ENCODE results near the gene DNAH3.
"Not testable (repeated sequence)": the region's sequence is repeated elsewhere in the genome, so short reads cannot be mapped to it uniquely, and the experiment has no call there.

DNAH3 gene

GRCh38 chr16:21185659-21186325 lies 35.1 kb upstream of the DNAH3 start:
- Histone ChIP-seq H3K27ac (ENCODE audit: low read depth, low read length) (no peak overlapping the region), H3K4me1 (ENCODE audit: control insufficient read depth, insufficient read depth, low read length) (peaks cover 7% of the 10 kb centered on the region; the same call in 1 of the 2 replicates), H3K9me3 (ENCODE audit: control insufficient read depth, insufficient read depth, low read length) (peaks cover 18% of the 10 kb centered on the region), H3K36me3 (ENCODE audit: control insufficient read depth, insufficient read depth, low read length) (peaks cover 18% of the 10 kb centered on the region), H3K9ac (ENCODE audit: low read depth, low read length) (no peak overlapping the region), H3K4me3 (ENCODE audit: low read depth, low read length) (no peak overlapping the region), H3K27me3 (ENCODE audit: control insufficient read depth, insufficient read depth, low read length) (peaks cover 5% of the 10 kb centered on the region)

GRCh38 chr16:21184834-21185233 lies 34.2 kb upstream of the DNAH3 start:
- H3K9me3 ChIP-seq (ENCODE audit: control insufficient read depth, insufficient read depth, low read length) = peaks cover 21% of the 10 kb centered on the region
- H3K4me1 ChIP-seq (ENCODE audit: control insufficient read depth, insufficient read depth, low read length) = peaks cover 7% of the 10 kb centered on the region; the same call in 1 of the 2 replicates
- no peak overlapping the region for H3K9ac ChIP-seq (ENCODE audit: low read depth, low read length)
- H3K27ac ChIP-seq (ENCODE audit: low read depth, low read length) = no peak overlapping the region
- H3K4me3 ChIP-seq (ENCODE audit: low read depth, low read length) = no peak overlapping the region
- peaks cover 5% of the 10 kb centered on the region for H3K27me3 ChIP-seq (ENCODE audit: control insufficient read depth, insufficient read depth, low read length)
- peaks cover 27% of the 10 kb centered on the region for H3K36me3 ChIP-seq (ENCODE audit: control insufficient read depth, insufficient read depth, low read length)

- peaks cover 7% of the 10 kb centered on the region; the same call in 1 of the 2 replicates for H3K4me1 ChIP-seq (ENCODE audit: control insufficient read depth, insufficient read depth, low read length)
- peaks cover 36% of the 10 kb centered on the region for H3K36me3 ChIP-seq (ENCODE audit: control insufficient read depth, insufficient read depth, low read length)
- H3K9me3 ChIP-seq (ENCODE audit: control insufficient read depth, insufficient read depth, low read length) = peaks cover 21% of the 10 kb centered on the region
- no peak overlapping the region for H3K4me3 ChIP-seq (ENCODE audit: low read depth, low read length)
- H3K9ac ChIP-seq (ENCODE audit: low read depth, low read length) = no peak overlapping the region
- no peaks in the 10 kb centered on the region for H3K27me3 ChIP-seq (ENCODE audit: control insufficient read depth, insufficient read depth, low read length)
- H3K27ac ChIP-seq (ENCODE audit: low read depth, low read length) = no peak overlapping the region
Measured at GRCh38 chr16:21183995-21184394, 33.3 kb upstream of the DNAH3 start.

- H3K9ac ChIP-seq (ENCODE audit: low read depth, low read length) = no peak overlapping the region
- H3K9me3 ChIP-seq (ENCODE audit: control insufficient read depth, insufficient read depth, low read length) = peaks cover 21% of the 10 kb centered on the region
- H3K27me3 ChIP-seq (ENCODE audit: control insufficient read depth, insufficient read depth, low read length) = no peaks in the 10 kb centered on the region
- H3K4me1 ChIP-seq (ENCODE audit: control insufficient read depth, insufficient read depth, low read length) = peaks cover 4% of the 10 kb centered on the region; the same call in 1 of the 2 replicates
- no peak overlapping the region for H3K27ac ChIP-seq (ENCODE audit: low read depth, low read length)
- peaks cover 73% of the 10 kb centered on the region for H3K36me3 ChIP-seq (ENCODE audit: control insufficient read depth, insufficient read depth, low read length)
- H3K4me3 ChIP-seq (ENCODE audit: low read depth, low read length) = no peak overlapping the region
Measured at GRCh38 chr16:21179983-21180365, 29.3 kb upstream of the DNAH3 start.

GRCh38 chr16:21179126-21179982 lies 28.7 kb upstream of the DNAH3 start:
- Histone ChIP-seq H3K36me3 (ENCODE audit: control insufficient read depth, insufficient read depth, low read length) (peaks cover 79% of the 10 kb centered on the region), H3K9ac (ENCODE audit: low read depth, low read length) (no peak overlapping the region), H3K4me3 (ENCODE audit: low read depth, low read length) (no peak overlapping the region), H3K9me3 (ENCODE audit: control insufficient read depth, insufficient read depth, low read length) (peaks cover 21% of the 10 kb centered on the region), H3K4me1 (ENCODE audit: control insufficient read depth, insufficient read depth, low read length) (peaks cover 2% of the 10 kb centered on the region; the same call in 1 of the 2 replicates), H3K27ac (ENCODE audit: low read depth, low read length) (no peak overlapping the region), H3K27me3 (ENCODE audit: control insufficient read depth, insufficient read depth, low read length) (no peaks in the 10 kb centered on the region)

- Histone ChIP-seq H3K9me3 (ENCODE audit: control insufficient read depth, insufficient read depth, low read length) (no peaks in the 10 kb centered on the region), H3K36me3 (ENCODE audit: control insufficient read depth, insufficient read depth, low read length) (peaks cover 91% of the 10 kb centered on the region), H3K27me3 (ENCODE audit: control insufficient read depth, insufficient read depth, low read length) (no peaks in the 10 kb centered on the region), H3K4me3 (ENCODE audit: low read depth, low read length) (no peak overlapping the region), H3K27ac (ENCODE audit: low read depth, low read length) (no peak overlapping the region), H3K9ac (ENCODE audit: low read depth, low read length) (no peak overlapping the region), H3K4me1 (ENCODE audit: control insufficient read depth, insufficient read depth, low read length) (no peaks in the 10 kb centered on the region)
Measured at GRCh38 chr16:21175397-21175796, 24.8 kb upstream of the DNAH3 start.

- no peak overlapping the region for H3K4me3 ChIP-seq (ENCODE audit: low read depth, low read length)
- H3K27ac ChIP-seq (ENCODE audit: low read depth, low read length) = no peak overlapping the region
- H3K27me3 ChIP-seq (ENCODE audit: control insufficient read depth, insufficient read depth, low read length) = no peaks in the 10 kb centered on the region
- H3K9me3 ChIP-seq (ENCODE audit: control insufficient read depth, insufficient read depth, low read length) = no peaks in the 10 kb centered on the region
- peaks cover 72% of the 10 kb centered on the region for H3K36me3 ChIP-seq (ENCODE audit: control insufficient read depth, insufficient read depth, low read length)
- H3K9ac ChIP-seq (ENCODE audit: low read depth, low read length) = no peak overlapping the region
- H3K4me1 ChIP-seq (ENCODE audit: control insufficient read depth, insufficient read depth, low read length) = no peaks in the 10 kb centered on the region
Measured at GRCh38 chr16:21172650-21173049, 22.0 kb upstream of the DNAH3 start.

GRCh38 chr16:21170116-21170515 lies 19.5 kb upstream of the DNAH3 start:
- H3K4me3 ChIP-seq (ENCODE audit: low read depth, low read length); H3K27ac ChIP-seq (ENCODE audit: low read depth, low read length); H3K27me3 ChIP-seq (ENCODE audit: control insufficient read depth, insufficient read depth, low read length); H3K9ac ChIP-seq (ENCODE audit: low read depth, low read length); H3K9me3 ChIP-seq (ENCODE audit: control insufficient read depth, insufficient read depth, low read length); H3K4me1 ChIP-seq (ENCODE audit: control insufficient read depth, insufficient read depth, low read length): not testable (repeated sequence)
- peaks cover 71% of the 10 kb centered on the region for H3K36me3 ChIP-seq (ENCODE audit: control insufficient read depth, insufficient read depth, low read length)

GRCh38 chr16:21169249-21169981 lies 18.8 kb upstream of the DNAH3 start:
- H3K9ac ChIP-seq (ENCODE audit: low read depth, low read length) = no peak overlapping the region
- peaks cover 71% of the 10 kb centered on the region for H3K36me3 ChIP-seq (ENCODE audit: control insufficient read depth, insufficient read depth, low read length)

GRCh38 chr16:21167929-21168602 lies 17.4 kb upstream of the DNAH3 start:
- no peaks in the 10 kb centered on the region for H3K27me3 ChIP-seq (ENCODE audit: control insufficient read depth, insufficient read depth, low read length)
- no peak overlapping the region for H3K9ac ChIP-seq (ENCODE audit: low read depth, low read length)
- H3K4me1 ChIP-seq (ENCODE audit: control insufficient read depth, insufficient read depth, low read length) = no peaks in the 10 kb centered on the region
- H3K9me3 ChIP-seq (ENCODE audit: control insufficient read depth, insufficient read depth, low read length) = no peaks in the 10 kb centered on the region
- peaks cover 73% of the 10 kb centered on the region for H3K36me3 ChIP-seq (ENCODE audit: control insufficient read depth, insufficient read depth, low read length)
- no peak overlapping the region for H3K27ac ChIP-seq (ENCODE audit: low read depth, low read length)
- no peak overlapping the region for H3K4me3 ChIP-seq (ENCODE audit: low read depth, low read length)

More at GRCh38 chr16:21169249-21169981, 18.8 kb upstream of the DNAH3 start:
- Histone ChIP-seq H3K4me3 (ENCODE audit: low read depth, low read length) (no peak overlapping the region), H3K27ac (ENCODE audit: low read depth, low read length) (no peak overlapping the region), H3K27me3 (ENCODE audit: control insufficient read depth, insufficient read depth, low read length) (no peaks in the 10 kb centered on the region), H3K9me3 (ENCODE audit: control insufficient read depth, insufficient read depth, low read length) (no peaks in the 10 kb centered on the region), H3K4me1 (ENCODE audit: control insufficient read depth, insufficient read depth, low read length) (no peaks in the 10 kb centered on the region)
